HG03045 (cell line): ENCODE data around the gene POTEE.
"Not testable (repeated sequence)": the region's sequence is repeated elsewhere in the genome, so short reads cannot be mapped to it uniquely, and the experiment has no call there.

Source experiments
- ATAC-seq: cut with Tn5 transposase; IDR thresholded peaks from one replicate; pipeline ENCODE4 v1.9.1; 2021; ENCODE audit warnings: mild to moderate bottlenecking, moderate library complexity; ENCODE audit not compliant: unreplicated experiment

POTEE gene

GRCh38 chr2:131209030-131209772 is at the start of gene POTEE:
TSS of gene POTEE (plus strand) at chr2:131209536. CDS start at chr2:131218403, 8,867 bp downstream.
- ATAC-seq = not testable (repeated sequence)

GRCh38 chr2:131165562-131165961 is 43.8 kb upstream of the POTEE start:
- not testable (repeated sequence) for ATAC-seq

GRCh38 chr2:131168538-131168937 is 40.8 kb upstream of the POTEE start:
- no peak for ATAC-seq

GRCh38 chr2:131178050-131178449 is 31.3 kb upstream of the POTEE start:
- ATAC-seq = not testable (repeated sequence)

GRCh38 chr2:131178721-131179418 is 30.5 kb upstream of the POTEE start:
- ATAC-seq = not testable (repeated sequence)

DNA sequence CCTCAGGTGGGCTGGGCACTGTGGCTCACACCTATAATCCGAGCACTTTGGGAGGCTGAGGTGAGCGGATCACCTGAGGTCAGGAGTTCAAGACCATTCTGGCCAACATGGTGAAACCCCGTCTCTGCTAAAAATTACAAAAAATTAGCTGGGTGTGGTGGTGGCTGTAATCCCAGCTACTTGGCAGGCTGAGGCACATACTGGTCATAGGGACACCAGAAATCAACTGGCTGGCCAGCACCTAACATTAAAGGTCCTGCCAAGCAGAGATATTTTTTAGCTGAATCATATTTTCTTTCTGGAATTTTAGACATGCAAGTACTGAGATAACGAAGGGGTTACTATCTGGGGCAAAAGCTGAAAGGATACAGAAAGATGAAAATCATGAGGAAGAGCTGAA is 27.9 kb upstream of the POTEE start:
- not testable (repeated sequence) for ATAC-seq

DNA sequence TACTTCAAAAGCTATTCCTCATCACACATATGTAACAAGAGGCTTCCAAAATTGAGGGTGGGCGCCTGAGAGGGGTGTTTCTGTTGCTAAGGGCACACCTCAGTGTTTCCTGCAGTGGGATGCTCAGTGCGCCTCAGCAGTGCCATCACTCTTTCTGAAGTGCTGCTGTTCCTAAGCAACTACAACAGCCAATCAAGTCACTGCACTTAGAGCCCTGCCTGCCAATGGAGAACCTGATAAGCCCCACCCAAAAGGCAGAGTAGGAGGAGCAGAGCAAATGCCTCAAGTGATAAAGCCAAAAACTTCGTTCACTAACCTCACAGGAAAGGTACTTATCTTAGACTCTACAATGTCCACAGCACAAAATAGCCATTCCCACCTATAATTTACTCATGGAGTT is 15.9 kb upstream of the POTEE start:
- not testable (repeated sequence) for ATAC-seq

DNA sequence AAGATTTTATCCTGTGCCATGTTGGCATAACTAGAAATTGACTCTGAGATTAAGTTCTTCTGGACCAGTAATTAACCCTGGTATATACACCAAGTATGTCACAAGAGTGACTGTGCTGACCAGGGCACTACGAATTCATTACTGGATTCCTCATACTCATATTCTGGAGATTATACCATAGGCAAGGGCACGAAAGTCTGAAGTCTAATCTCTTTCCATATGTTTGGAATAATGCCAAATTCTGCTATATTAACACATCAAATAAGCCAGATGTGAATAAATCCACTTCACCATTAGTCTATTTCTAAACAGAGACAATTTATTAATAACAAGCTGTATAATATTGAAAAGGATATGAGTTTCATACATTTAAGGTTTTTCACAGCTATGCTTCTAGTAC is 13.2 kb upstream of the POTEE start:
- ATAC-seq = not testable (repeated sequence)

DNA sequence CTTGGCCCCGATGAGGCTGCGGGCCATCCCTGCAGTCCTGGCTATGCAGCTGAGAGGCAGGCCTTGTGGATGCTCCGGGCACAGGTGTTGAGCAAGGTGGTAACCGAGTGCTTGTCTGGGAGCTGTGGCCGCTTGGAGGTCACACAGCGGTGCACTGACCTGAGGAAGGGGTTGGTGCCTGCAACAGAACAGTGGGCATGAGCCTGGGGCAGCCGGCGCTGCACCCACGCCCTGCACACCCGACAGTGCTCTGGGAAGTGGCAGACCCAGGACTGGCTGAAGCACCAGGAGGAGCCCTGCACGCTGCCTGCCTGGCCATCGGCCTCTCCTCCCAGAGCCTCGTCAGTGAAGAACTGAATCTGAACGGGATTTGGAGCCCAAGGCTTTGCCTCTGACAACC is 8.2 kb upstream of the POTEE start:
- no peak for ATAC-seq

DNA sequence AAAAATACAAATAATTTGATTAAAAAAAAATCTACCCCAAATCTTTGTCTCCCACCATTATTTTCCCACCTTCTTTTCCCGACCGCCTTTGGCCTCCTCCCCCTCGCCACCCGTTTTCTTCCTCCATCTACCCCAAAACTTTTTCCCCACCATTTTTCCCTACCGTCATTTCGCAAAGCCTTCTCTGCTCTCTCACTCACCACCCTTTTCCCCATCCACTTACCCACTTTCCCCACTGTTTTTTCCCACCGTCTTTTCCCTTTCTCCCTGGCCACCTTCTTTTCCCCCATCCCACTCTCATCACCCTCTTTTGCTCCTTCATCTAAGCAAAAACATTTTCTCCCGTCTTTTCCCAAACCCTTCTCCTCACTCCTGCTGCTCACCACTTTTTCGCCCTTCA is 1.5 kb upstream of the POTEE start:
- ATAC-seq = not testable (repeated sequence)

- not testable (repeated sequence) for ATAC-seq
Measured at GRCh38 chr2:131209773-131210104, 403 bp downstream of the POTEE start.

DNA sequence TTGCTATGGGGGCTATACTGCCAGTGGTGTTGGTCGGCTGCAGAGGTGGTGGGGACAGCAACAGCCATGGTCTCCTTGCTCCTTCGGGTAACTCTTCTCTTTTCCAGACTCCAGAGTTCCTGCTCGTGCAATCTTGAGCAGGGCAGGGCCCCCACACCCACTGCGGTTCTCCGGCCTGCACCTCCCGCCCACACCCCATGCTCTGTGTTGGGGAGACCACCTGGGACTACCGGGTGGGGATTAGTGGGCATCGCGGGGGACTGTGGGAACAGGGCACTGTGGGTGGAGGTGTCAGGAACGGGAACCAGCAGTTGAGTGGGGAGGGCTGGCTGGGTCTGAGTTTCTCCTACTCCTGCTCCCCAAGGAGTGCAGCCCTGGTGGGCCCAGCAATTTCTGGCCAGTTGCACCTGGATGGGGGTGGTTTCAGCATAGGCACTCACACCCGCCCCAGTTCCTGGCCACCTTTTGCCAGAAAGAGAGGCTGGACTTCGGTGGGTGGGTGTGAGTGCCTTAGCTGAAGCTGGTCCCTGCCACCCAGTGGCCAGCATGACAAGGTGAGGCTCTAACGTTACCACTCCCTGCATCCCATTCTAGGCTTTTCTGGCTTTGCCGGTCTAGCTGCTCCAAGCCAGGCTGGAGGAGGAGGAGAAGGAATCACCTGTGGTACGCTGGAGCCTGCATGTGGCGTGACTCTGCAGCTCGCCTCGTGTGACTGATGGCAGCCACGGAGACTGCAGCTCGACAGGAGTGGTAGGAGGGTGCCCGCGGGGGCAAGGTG is 1.3 kb downstream of the POTEE start:
- not testable (repeated sequence) for ATAC-seq

DNA sequence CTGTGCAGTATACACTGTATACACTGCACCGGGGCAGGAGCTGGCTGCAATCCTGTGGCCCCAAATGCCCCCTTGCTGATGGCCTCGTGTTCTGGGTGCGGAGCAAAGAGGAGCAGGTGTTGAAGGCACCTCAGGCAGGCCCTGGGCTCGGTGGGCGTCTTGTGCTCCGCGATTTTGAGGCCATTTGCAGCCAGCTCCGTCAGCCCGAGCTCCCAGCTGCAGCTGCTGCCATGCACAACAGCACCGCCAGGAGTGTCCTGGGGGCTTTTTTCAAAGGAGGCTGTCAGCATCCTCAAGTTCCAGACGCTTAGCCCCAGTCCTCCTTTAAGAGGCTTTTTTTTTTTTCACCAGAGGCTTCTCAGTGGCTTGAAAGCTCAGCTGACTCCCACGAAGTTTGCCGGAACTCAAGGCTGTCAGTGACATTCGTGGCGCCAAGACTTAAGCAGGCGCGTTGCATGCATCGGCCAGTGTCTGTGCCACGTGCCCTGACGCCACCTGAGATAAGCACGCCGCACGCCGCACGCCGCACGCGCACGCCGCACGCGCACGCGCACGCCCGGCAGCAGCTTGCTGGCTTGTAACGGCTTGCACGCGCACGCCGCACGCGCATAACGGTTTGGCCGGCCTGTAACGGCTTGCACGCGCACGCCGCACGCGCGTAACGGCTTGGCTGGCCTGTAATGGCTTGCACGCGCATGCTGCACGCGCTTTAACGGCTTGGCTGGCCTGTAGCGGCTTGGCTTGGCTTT is 8.1 kb downstream of the POTEE start:
- not testable (repeated sequence) for ATAC-seq

GRCh38 chr2:131235543-131236449 is 26.5 kb downstream of the POTEE start:
- ATAC-seq = not testable (repeated sequence)
